Prostate gland (tissue), 2 donors: Measurements from ENCODE around the gene C1orf52.

Source experiments
- CTCF ChIP-seq, 4 experiments: fragments of 200-600 bp in 2 of 4; fragments of 450-650 bp in 2 of 4; sonication (generic) in 2 of 4; IDR thresholded peaks; 1 replicate in 3 of 4; 2 replicates in 1 of 4; pipeline ENCODE4 v1.5.1; 2016 to 2019; ENCODE audit warnings: antibody characterized with exemption in 4 of 4, mild to moderate bottlenecking in 2 of 4, moderate library complexity in 2 of 4
- POLR2A ChIP-seq: fragments of 450-650 bp; IDR thresholded peaks from one replicate; pipeline ENCODE4 v1.6.1; 2016; ENCODE audit warnings: antibody characterized with exemption, mild to moderate bottlenecking

GRCh38 chr1:85202864-85203255 is 56.6 kb downstream of the C1orf52 start:
- no peak for TF ChIP-seq CTCF (IDR thresholded peaks at IDR 0.05)
- no peak for TF ChIP-seq POLR2A
